GM19324 (cell line): ENCODE results near the gene PITPNC1.
"Not testable (repeated sequence)": the region's sequence is repeated elsewhere in the genome, so short reads cannot be mapped to it uniquely, and the experiment has no call there.

Experiments
- ATAC-seq: cut with Tn5 transposase; IDR thresholded peaks from one replicate; pipeline ENCODE4 v1.9.1; 2021; ENCODE audit warnings: mild to moderate bottlenecking, moderate library complexity; ENCODE audit not compliant: unreplicated experiment, low FRiP score

Gene PITPNC1

GRCh38 chr17:67479148-67479547 lies 102.1 kb downstream of the PITPNC1 start:
- ATAC-seq, result no peak

- ATAC-seq, result not testable (repeated sequence)
Observed at GRCh38 chr17:67480959-67481358, 103.9 kb downstream of the PITPNC1 start.

GRCh38 chr17:67481808-67482207 lies 104.7 kb downstream of the PITPNC1 start:
- no peak for ATAC-seq

GRCh38 chr17:67482764-67483163 lies 105.7 kb downstream of the PITPNC1 start:
- ATAC-seq, result no peak

GRCh38 chr17:67484261-67484660 lies 107.2 kb downstream of the PITPNC1 start:
- ATAC-seq, result no peak

GRCh38 chr17:67485666-67486065 lies 108.6 kb downstream of the PITPNC1 start:
- ATAC-seq, result no peak

GRCh38 chr17:67487506-67487905 lies 110.4 kb downstream of the PITPNC1 start:
- ATAC-seq, result no peak

- ATAC-seq, result no peak
Observed at GRCh38 chr17:67488161-67488560, 111.1 kb downstream of the PITPNC1 start.

GRCh38 chr17:67488768-67489167 lies 111.7 kb downstream of the PITPNC1 start:
- ATAC-seq, result no peak

GRCh38 chr17:67489273-67489672 lies 112.2 kb downstream of the PITPNC1 start:
- no peak for ATAC-seq

GRCh38 chr17:67490471-67490870 lies 113.4 kb downstream of the PITPNC1 start:
- no peak for ATAC-seq

- no peak for ATAC-seq
Observed at GRCh38 chr17:67491009-67491680, 114.1 kb downstream of the PITPNC1 start.

GRCh38 chr17:67491681-67492024 lies 114.6 kb downstream of the PITPNC1 start:
- no peak for ATAC-seq

- ATAC-seq, result no peak
Observed at GRCh38 chr17:67492251-67492740, 115.2 kb downstream of the PITPNC1 start.

- no peak for ATAC-seq
Observed at GRCh38 chr17:67492824-67493517, 115.9 kb downstream of the PITPNC1 start.

GRCh38 chr17:67493812-67494211 lies 116.7 kb downstream of the PITPNC1 start:
- ATAC-seq, result no peak

- ATAC-seq, result not testable (repeated sequence)
Observed at GRCh38 chr17:67495534-67495933, 118.5 kb downstream of the PITPNC1 start.

- no peak for ATAC-seq
Observed at GRCh38 chr17:67496286-67496685, 119.2 kb downstream of the PITPNC1 start.

- no peak for ATAC-seq
Observed at GRCh38 chr17:67499685-67500084, 122.6 kb downstream of the PITPNC1 start.

- no peak for ATAC-seq
Observed at GRCh38 chr17:67500261-67500660, 123.2 kb downstream of the PITPNC1 start.

- ATAC-seq, result no peak
Observed at GRCh38 chr17:67500677-67501300, 123.7 kb downstream of the PITPNC1 start.

- ATAC-seq, result no peak
Observed at GRCh38 chr17:67502151-67502550, 125.1 kb downstream of the PITPNC1 start.
